ENCODE data around the gene PANX1. TPM values are rescaled to one million over a fixed set of nuclear protein-coding genes. Genes with fewer than 3 reads are reported as not detected.

PANX1 gene
- total RNA-seq, 1 donor from 2014 or later = 19.9 TPM

- no peak overlapping the region for H3K4me3 ChIP-seq
- no peaks in the 10 kb centered on the region for H3K27me3 ChIP-seq (ENCODE audit: low read depth)
- intact Hi-C loops (cut with micrococcal nuclease) = no loop called here
- H3K36me3 ChIP-seq = no peaks in the 10 kb centered on the region
- H3K27ac ChIP-seq (replicated peaks) = no peak overlapping the region
- no peaks in the 10 kb centered on the region for H3K4me1 ChIP-seq
- DNase-seq = no peak
- H3K9me3 ChIP-seq (replicated peaks) = no peaks in the 10 kb centered on the region
- TF ChIP-seq, protein P1, sequence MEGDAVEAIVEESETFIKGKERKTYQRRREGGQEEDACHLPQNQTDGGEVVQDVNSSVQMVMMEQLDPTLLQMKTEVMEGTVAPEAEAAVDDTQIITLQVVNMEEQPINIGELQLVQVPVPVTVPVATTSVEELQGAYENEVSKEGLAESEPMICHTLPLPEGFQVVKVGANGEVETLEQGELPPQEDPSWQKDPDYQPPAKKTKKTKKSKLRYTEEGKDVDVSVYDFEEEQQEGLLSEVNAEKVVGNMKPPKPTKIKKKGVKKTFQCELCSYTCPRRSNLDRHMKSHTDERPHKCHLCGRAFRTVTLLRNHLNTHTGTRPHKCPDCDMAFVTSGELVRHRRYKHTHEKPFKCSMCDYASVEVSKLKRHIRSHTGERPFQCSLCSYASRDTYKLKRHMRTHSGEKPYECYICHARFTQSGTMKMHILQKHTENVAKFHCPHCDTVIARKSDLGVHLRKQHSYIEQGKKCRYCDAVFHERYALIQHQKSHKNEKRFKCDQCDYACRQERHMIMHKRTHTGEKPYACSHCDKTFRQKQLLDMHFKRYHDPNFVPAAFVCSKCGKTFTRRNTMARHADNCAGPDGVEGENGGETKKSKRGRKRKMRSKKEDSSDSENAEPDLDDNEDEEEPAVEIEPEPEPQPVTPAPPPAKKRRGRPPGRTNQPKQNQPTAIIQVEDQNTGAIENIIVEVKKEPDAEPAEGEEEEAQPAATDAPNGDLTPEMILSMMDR (IDR thresholded peaks at IDR 0.05; ENCODE audit: borderline replicate concordance) = no peak
These were observed 64.6 kb downstream of the PANX1 start for GRCh38 chr11:94193288-94193687.

- Histone ChIP-seq H3K27me3 (ENCODE audit: low read depth) (no peaks in the 10 kb centered on the region), H3K36me3 (no peaks in the 10 kb centered on the region), H3K9me3 (replicated peaks) (no peaks in the 10 kb centered on the region), H3K4me1 (no peaks in the 10 kb centered on the region), H3K4me3 (no peak overlapping the region), H3K27ac (replicated peaks) (no peak overlapping the region)
- intact Hi-C loops (cut with micrococcal nuclease) = no loop called here
- TF ChIP-seq, protein P1 (IDR thresholded peaks at IDR 0.05; ENCODE audit: borderline replicate concordance) = no peak
- no peak for DNase-seq
These were observed 66.1 kb downstream of the PANX1 start for GRCh38 chr11:94194712-94195111.

GRCh38 chr11:94196363-94196762 is 67.7 kb downstream of the PANX1 start:
- no peaks in the 10 kb centered on the region for H3K9me3 ChIP-seq (replicated peaks)
- H3K36me3 ChIP-seq = no peaks in the 10 kb centered on the region
- intact Hi-C loops (cut with micrococcal nuclease) = no loop called here
- DNase-seq = no peak
- no peaks in the 10 kb centered on the region for H3K27me3 ChIP-seq (ENCODE audit: low read depth)
- no peak overlapping the region for H3K27ac ChIP-seq (replicated peaks)
- no peak overlapping the region for H3K4me3 ChIP-seq
- TF ChIP-seq, protein P1 (IDR thresholded peaks at IDR 0.05; ENCODE audit: borderline replicate concordance) = no peak
- no peaks in the 10 kb centered on the region for H3K4me1 ChIP-seq

GRCh38 chr11:94198718-94199117 is 70.1 kb downstream of the PANX1 start:
- intact Hi-C loops (cut with micrococcal nuclease) = no loop called here
- TF ChIP-seq, protein P1 (IDR thresholded peaks at IDR 0.05; ENCODE audit: borderline replicate concordance) = no peak
- Histone ChIP-seq H3K4me1 (no peaks in the 10 kb centered on the region), H3K9me3 (replicated peaks) (no peaks in the 10 kb centered on the region), H3K4me3 (no peak overlapping the region), H3K36me3 (no peaks in the 10 kb centered on the region), H3K27me3 (ENCODE audit: low read depth) (no peaks in the 10 kb centered on the region), H3K27ac (replicated peaks) (no peak overlapping the region)
- DNase-seq = no peak

GRCh38 chr11:94199136-94200130 is 70.8 kb downstream of the PANX1 start:
- intact Hi-C loops (cut with micrococcal nuclease) = no loop called here
- H3K9me3 ChIP-seq (replicated peaks) = no peaks in the 10 kb centered on the region
- H3K4me3 ChIP-seq = no peak overlapping the region
- no peaks in the 10 kb centered on the region for H3K4me1 ChIP-seq
- H3K27ac ChIP-seq (replicated peaks) = no peak overlapping the region
- H3K27me3 ChIP-seq (ENCODE audit: low read depth) = no peaks in the 10 kb centered on the region
- H3K36me3 ChIP-seq = no peaks in the 10 kb centered on the region
- DNase-seq = no peak
- TF ChIP-seq, protein P1 (IDR thresholded peaks at IDR 0.05; ENCODE audit: borderline replicate concordance) = no peak

All from left ventricle myocardium inferior (tissue), 1 donor.